Effector CD8-positive, alpha-beta T cell (primary cell): Measurements from ENCODE around the gene USP15.
A peak's percentile ranks its signal among the peaks of the same experiment; 100 is the strongest.

Source experiments
- DNase-seq: peaks from one replicate; lab custom pipeline; 2025; lab: John Stamatoyannopoulos, UW

The USP15 gene

GRCh38 chr12:62256408-62257096, 3.7 kb upstream of the USP15 start:
- DNase-seq: no peak

GRCh38 chr12:62258231-62258630, 2.0 kb upstream of the USP15 start:
- no peak for DNase-seq

GRCh38 chr12:62258941-62259630, 1.1 kb upstream of the USP15 start:
- no peak for DNase-seq

- no peak for DNase-seq
These were observed 592 bp upstream of the USP15 start for GRCh38 chr12:62259631-62259992.

GRCh38 chr12:62260733-62261683, 804 bp downstream of the USP15 start:
- DNase-seq: peak; percentile 46

GRCh38 chr12:62261876-62262517, 1.8 kb downstream of the USP15 start:
- no peak for DNase-seq

GRCh38 chr12:62263232-62263631, 3.0 kb downstream of the USP15 start:
- no peak for DNase-seq

GRCh38 chr12:62263966-62264365, 3.8 kb downstream of the USP15 start:
- no peak for DNase-seq

- DNase-seq: no peak
These were observed 4.5 kb downstream of the USP15 start for GRCh38 chr12:62264706-62265105.

GRCh38 chr12:62265511-62265910, 5.3 kb downstream of the USP15 start:
- no peak for DNase-seq

GRCh38 chr12:62267026-62267425, 6.8 kb downstream of the USP15 start:
- no peak for DNase-seq

GRCh38 chr12:62267480-62267879, 7.3 kb downstream of the USP15 start:
- DNase-seq: no peak

- no peak for DNase-seq
These were observed 8.8 kb downstream of the USP15 start for GRCh38 chr12:62268956-62269355.

- DNase-seq: no peak
These were observed 9.4 kb downstream of the USP15 start for GRCh38 chr12:62269464-62270228.

- DNase-seq: no peak
These were observed 10.2 kb downstream of the USP15 start for GRCh38 chr12:62270384-62270783.

- no peak for DNase-seq
These were observed 10.7 kb downstream of the USP15 start for GRCh38 chr12:62270872-62271271.

- DNase-seq: no peak
These were observed 12.8 kb downstream of the USP15 start for GRCh38 chr12:62272936-62273552.

GRCh38 chr12:62273724-62274380, 13.6 kb downstream of the USP15 start:
- DNase-seq: no peak

GRCh38 chr12:62278022-62278421, 17.8 kb downstream of the USP15 start:
- no peak for DNase-seq

- DNase-seq: no peak
These were observed 18.9 kb downstream of the USP15 start for GRCh38 chr12:62279058-62279457.
